Vagina (tissue), 2 donors: Measurements from ENCODE around the gene SLC9A6.
"Not testable (repeated sequence)": the region's sequence is repeated elsewhere in the genome, so short reads cannot be mapped to it uniquely, and the experiment has no call there.

ENCODE experiments used
- CTCF ChIP-seq, 3 experiments: fragments of 450-650 bp in 2 of 3; fragments of 200-600 bp in 1 of 3; sonication (generic) in 1 of 3; IDR thresholded peaks; one replicate each; pipeline ENCODE4 v1.5.1; 2017 to 2019; ENCODE audit warnings: antibody characterized with exemption in 3 of 3, mild to moderate bottlenecking in 2 of 3, moderate library complexity in 2 of 3
- POLR2A ChIP-seq, 2 donors: fragments of 450-650 bp; IDR thresholded peaks; one replicate each; pipeline ENCODE4 v1.6.1; 2017; ENCODE audit warnings: antibody characterized with exemption in 2 of 2, mild to moderate bottlenecking in 2 of 2, moderate library complexity in 2 of 2

DNA sequence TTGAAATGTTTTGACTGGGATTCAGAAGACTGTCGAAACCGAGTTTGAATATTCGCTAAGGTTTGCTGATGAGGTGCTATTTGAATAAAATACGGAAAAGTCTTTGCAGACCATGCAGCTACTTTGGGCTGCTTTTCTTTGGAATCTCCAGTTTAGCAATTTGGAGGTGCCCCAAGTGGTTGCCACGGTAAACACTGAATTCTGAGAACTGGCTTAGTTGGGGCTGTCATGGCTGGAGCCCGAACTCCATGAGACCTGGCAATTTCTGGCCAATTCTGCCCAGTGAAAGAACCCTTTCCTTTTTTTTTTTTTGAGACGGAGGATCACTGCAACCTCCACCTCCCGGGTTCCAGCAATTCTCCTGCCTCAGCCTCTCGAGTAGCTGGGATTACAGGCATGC lies 65.6 kb downstream of the SLC9A6 start:
- not testable (repeated sequence) for TF ChIP-seq CTCF, POLR2A (IDR thresholded peaks at IDR 0.05)
